Measurements from ENCODE around the gene GHR. TPM values are rescaled to one million over a fixed set of nuclear protein-coding genes. Genes with fewer than 3 reads are reported as not detected.
"Not testable (repeated sequence)": the region's sequence is repeated elsewhere in the genome, so short reads cannot be mapped to it uniquely, and the experiment has no call there.

Gene GHR
- total RNA-seq, 1 experiment from 2014 or later, result 0.05 TPM

DNA sequence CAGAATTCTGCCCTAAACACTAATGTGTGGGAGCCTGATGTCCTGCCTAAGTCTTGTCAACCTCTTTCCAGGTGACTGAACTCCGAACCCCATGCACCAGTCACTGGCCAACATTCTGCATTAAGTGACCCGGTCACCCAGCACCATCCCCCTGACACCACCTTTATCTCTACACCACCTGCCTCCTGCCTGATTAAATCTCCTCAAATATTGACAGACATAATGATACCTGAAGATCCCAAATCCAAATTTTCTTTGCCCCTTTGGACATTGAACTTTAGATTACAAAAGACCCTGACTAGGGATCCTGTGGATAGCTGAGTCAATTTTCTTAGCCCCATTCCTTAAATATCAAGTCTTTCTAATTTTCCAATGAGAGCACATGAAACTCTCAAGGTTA lies 150.1 kb downstream of the GHR start:
- Histone ChIP-seq H3K36me3 (no peaks in the 10 kb centered on the region), H3K9me3 (replicated peaks) (no peaks in the 10 kb centered on the region), H3K27me3 (replicated peaks) (no peaks in the 10 kb centered on the region), H3K4me3 (no peak overlapping the region), H3K27ac (no peak overlapping the region), H3K4me1 (replicated peaks) (no peaks in the 10 kb centered on the region)
- no peak for DNase-seq (ENCODE audit: low read depth in 1 of 2, low spot score in 2 of 2)

DNA sequence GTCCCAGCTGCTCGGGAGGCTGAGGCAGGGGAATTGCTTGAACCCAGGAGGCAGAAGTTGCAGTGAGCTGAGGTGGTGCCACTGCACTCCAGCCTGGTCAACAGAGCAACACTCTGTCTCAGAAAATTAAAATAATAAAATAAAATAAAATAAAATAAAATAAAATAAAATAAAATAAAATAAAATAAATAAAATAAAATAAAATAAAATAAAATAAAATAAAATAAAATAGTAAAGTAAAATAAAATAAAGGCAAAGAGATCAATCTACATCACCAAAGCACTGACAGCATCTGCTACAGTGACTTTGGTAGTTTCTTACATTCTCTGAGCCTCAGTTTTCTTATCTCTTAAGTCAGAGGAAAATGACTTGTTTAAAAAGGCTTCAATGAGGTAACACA lies 152.7 kb downstream of the GHR start:
- not testable (repeated sequence) for H3K27ac ChIP-seq; H3K27me3 ChIP-seq (replicated peaks); H3K4me3 ChIP-seq; H3K9me3 ChIP-seq (replicated peaks); DNase-seq (ENCODE audit: low read depth in 1 of 2, low spot score in 2 of 2); H3K36me3 ChIP-seq; H3K4me1 ChIP-seq (replicated peaks)

GRCh38 chr5:42578901-42579300 lies 155.7 kb downstream of the GHR start:
- DNase-seq (ENCODE audit: low read depth in 1 of 2, low spot score in 2 of 2); H3K9me3 ChIP-seq (replicated peaks); H3K27me3 ChIP-seq (replicated peaks); H3K4me3 ChIP-seq; H3K4me1 ChIP-seq (replicated peaks); H3K36me3 ChIP-seq; H3K27ac ChIP-seq: not testable (repeated sequence)

DNA sequence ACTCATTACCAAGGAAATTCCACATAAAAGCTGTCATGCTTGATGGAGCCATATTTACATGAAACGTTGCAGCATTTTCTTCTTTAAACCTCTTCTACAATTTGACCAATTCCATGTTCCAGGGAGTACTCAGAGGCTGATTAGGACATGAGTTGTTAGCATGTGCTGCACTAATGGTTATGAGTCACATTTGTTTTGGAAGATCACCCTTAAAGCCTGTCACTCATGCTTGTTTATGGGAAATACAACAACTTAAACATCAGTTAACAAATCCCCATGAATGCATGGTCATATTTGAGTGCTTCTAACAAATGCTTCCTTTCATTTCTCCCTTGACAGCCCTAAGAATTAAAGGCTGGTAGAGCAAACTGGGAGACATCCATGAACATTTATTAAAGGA lies 156.1 kb downstream of the GHR start:
- Histone ChIP-seq H3K4me3 (no peak overlapping the region), H3K9me3 (replicated peaks) (no peaks in the 10 kb centered on the region; the same call in 1 of the 2 replicates), H3K27me3 (replicated peaks) (no peaks in the 10 kb centered on the region), H3K36me3 (no peaks in the 10 kb centered on the region), H3K27ac (no peak overlapping the region), H3K4me1 (replicated peaks) (no peaks in the 10 kb centered on the region)
- DNase-seq (ENCODE audit: low read depth in 1 of 2, low spot score in 2 of 2), result no peak

GRCh38 chr5:42581845-42582244 lies 158.6 kb downstream of the GHR start:
- no peak overlapping the region for H3K27ac ChIP-seq
- no peaks in the 10 kb centered on the region for H3K36me3 ChIP-seq
- H3K4me1 ChIP-seq (replicated peaks), result no peaks in the 10 kb centered on the region
- no peak for DNase-seq (ENCODE audit: low read depth in 1 of 2, low spot score in 2 of 2)
- H3K9me3 ChIP-seq (replicated peaks), result no peaks in the 10 kb centered on the region; the same call in 1 of the 2 replicates
- H3K27me3 ChIP-seq (replicated peaks), result no peaks in the 10 kb centered on the region
- H3K4me3 ChIP-seq, result no peak overlapping the region

- no peaks in the 10 kb centered on the region for H3K27me3 ChIP-seq (replicated peaks)
- H3K4me3 ChIP-seq, result no peak overlapping the region
- no peaks in the 10 kb centered on the region for H3K36me3 ChIP-seq
- no peaks in the 10 kb centered on the region; the same call in 1 of the 2 replicates for H3K9me3 ChIP-seq (replicated peaks)
- no peaks in the 10 kb centered on the region for H3K4me1 ChIP-seq (replicated peaks)
- H3K27ac ChIP-seq, result no peak overlapping the region
- no peak for DNase-seq (ENCODE audit: low read depth in 1 of 2, low spot score in 2 of 2)
These were observed 159.5 kb downstream of the GHR start for GRCh38 chr5:42582723-42583122.

DNA sequence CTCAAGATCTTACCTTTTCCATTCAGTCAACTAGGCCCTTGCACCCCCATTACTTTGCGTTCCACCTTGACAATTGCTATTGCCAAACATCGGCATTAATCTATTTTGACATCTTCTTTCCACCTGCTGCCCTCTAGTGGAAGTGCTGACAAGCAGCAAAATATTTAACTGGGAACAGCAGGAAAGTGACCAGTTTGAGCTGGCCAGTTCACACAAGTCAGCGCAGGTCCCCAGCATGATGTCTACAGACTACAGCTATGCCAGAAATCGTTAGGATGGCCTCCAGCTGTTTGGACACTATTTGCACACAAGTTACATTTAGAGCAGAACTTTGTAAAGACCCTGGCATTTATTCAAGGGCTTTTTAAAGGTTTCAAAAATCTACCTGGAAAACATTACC lies 160.1 kb downstream of the GHR start:
- peak; percentile 19 to 41 for DNase-seq (ENCODE audit: low read depth in 1 of 2, low spot score in 2 of 2)
- Histone ChIP-seq H3K27me3 (replicated peaks) (no peaks in the 10 kb centered on the region), H3K9me3 (replicated peaks) (no peaks in the 10 kb centered on the region; the same call in 1 of the 2 replicates)

DNA sequence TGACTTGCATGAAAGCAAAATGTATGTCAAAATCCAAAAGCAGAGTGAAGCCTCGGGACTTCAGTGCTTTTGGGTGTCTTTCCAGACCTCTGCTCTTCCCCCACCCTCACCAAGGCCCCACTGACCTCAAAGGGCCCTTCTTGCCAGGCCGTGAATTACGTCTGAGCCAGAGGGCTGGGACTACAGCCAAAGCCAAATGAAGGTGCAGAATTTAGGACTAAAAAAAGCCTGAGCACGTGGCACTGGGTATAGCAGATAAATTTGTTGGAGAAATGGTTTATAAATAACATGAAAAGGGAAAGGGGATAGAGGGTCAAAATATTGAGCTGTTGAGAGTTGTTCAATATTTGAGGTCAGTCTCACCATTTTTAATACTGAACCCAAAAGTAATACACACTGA lies 163.4 kb downstream of the GHR start:
- Histone ChIP-seq H3K27me3 (replicated peaks) (no peaks in the 10 kb centered on the region), H3K4me3 (no peak overlapping the region), H3K36me3 (no peaks in the 10 kb centered on the region), H3K9me3 (replicated peaks) (no peaks in the 10 kb centered on the region; the same call in 1 of the 2 replicates), H3K27ac (no peak overlapping the region), H3K4me1 (replicated peaks) (no peaks in the 10 kb centered on the region)
- no peak for DNase-seq (ENCODE audit: low read depth in 1 of 2, low spot score in 2 of 2)

More for the DNA sequence above, 160.1 kb downstream of the GHR start:
- no peaks in the 10 kb centered on the region for H3K36me3 ChIP-seq
- no peaks in the 10 kb centered on the region for H3K4me1 ChIP-seq (replicated peaks)
- no peak overlapping the region for H3K4me3 ChIP-seq
- no peak overlapping the region for H3K27ac ChIP-seq

DNA sequence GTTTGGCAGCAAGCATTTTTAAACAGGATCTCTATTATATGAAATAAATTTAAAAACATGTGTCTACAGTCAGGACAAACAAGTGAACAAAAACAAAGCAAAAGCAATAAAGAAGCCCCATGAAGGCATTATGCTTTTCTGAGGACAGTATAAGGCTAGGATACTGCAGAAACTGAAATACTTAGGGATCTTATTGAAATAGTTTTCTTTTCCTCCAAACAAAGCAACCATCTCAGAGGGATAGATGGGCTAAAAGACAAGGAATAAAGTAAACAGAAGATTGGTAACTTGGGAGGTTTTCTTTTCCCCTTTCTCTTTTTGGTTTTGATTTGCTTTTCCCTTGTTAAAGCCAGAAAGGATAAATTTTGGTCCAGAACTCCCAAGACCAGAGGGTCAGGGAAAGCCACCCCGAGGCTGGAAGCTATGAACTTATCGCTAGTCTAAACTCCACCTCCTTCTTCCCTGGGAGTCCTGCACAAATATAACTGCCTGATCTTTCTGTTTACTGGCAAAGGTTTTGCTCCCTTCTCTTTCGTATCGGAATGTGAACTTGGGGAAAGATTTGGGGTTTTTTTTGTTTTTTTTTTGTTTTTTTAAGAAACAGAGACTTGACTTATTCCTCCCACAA lies 164.0 kb downstream of the GHR start:
- H3K4me1 ChIP-seq (replicated peaks), result no peaks in the 10 kb centered on the region
- H3K27ac ChIP-seq, result no peak overlapping the region
- no peak overlapping the region for H3K4me3 ChIP-seq
- H3K36me3 ChIP-seq, result no peaks in the 10 kb centered on the region
- no peak for DNase-seq (ENCODE audit: low read depth in 1 of 2, low spot score in 2 of 2)
- no peaks in the 10 kb centered on the region for H3K27me3 ChIP-seq (replicated peaks)
- H3K9me3 ChIP-seq (replicated peaks), result no peaks in the 10 kb centered on the region; the same call in 1 of the 2 replicates

- Histone ChIP-seq H3K9me3 (replicated peaks) (no peaks in the 10 kb centered on the region), H3K27me3 (replicated peaks) (no peaks in the 10 kb centered on the region), H3K36me3 (no peaks in the 10 kb centered on the region), H3K27ac (no peak overlapping the region), H3K4me3 (no peak overlapping the region), H3K4me1 (replicated peaks) (no peaks in the 10 kb centered on the region)
- no peak for DNase-seq (ENCODE audit: low read depth in 1 of 2, low spot score in 2 of 2)
These were observed 167.3 kb downstream of the GHR start for GRCh38 chr5:42590566-42590965.

DNA sequence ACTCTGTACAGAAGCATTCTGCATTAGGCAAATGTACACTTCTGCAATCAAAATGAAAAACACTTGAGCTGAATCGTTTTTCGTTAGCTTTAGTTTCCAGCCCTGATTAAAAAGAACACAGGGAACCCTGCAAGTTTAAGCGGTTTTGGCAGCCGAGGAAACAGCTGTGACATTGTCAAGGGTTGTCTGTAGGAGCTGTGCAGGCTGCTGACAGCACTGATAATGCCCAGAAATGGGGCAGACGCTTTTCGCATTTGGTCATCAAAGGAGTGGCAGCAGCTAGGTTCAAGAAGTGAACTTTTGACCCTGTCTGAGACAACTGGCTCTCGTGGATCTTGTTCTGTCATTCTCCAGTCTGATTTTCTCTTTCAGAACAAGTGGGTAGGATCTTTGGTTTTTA lies 167.8 kb downstream of the GHR start:
- no peaks in the 10 kb centered on the region for H3K27me3 ChIP-seq (replicated peaks)
- no peaks in the 10 kb centered on the region for H3K36me3 ChIP-seq
- H3K4me1 ChIP-seq (replicated peaks), result no peaks in the 10 kb centered on the region
- no peak overlapping the region for H3K4me3 ChIP-seq
- no peaks in the 10 kb centered on the region for H3K9me3 ChIP-seq (replicated peaks)
- H3K27ac ChIP-seq, result no peak overlapping the region
- DNase-seq (ENCODE audit: low read depth in 1 of 2, low spot score in 2 of 2), result no peak

GRCh38 chr5:42592401-42593140 lies 169.3 kb downstream of the GHR start:
- Histone ChIP-seq H3K27ac (no peak overlapping the region), H3K4me3 (no peak overlapping the region), H3K27me3 (replicated peaks) (no peaks in the 10 kb centered on the region), H3K36me3 (no peaks in the 10 kb centered on the region), H3K4me1 (replicated peaks) (no peaks in the 10 kb centered on the region), H3K9me3 (replicated peaks) (no peaks in the 10 kb centered on the region)
- no peak for DNase-seq (ENCODE audit: low read depth in 1 of 2, low spot score in 2 of 2)

- no peak for DNase-seq (ENCODE audit: low read depth in 1 of 2, low spot score in 2 of 2)
- Histone ChIP-seq H3K9me3 (replicated peaks) (no peaks in the 10 kb centered on the region), H3K36me3 (no peaks in the 10 kb centered on the region), H3K4me1 (replicated peaks) (no peaks in the 10 kb centered on the region), H3K27ac (no peak overlapping the region), H3K27me3 (replicated peaks) (no peaks in the 10 kb centered on the region), H3K4me3 (no peak overlapping the region)
These were observed 170.4 kb downstream of the GHR start for GRCh38 chr5:42593591-42593990.

GRCh38 chr5:42595597-42595996 lies 172.4 kb downstream of the GHR start:
- no peak overlapping the region for H3K4me3 ChIP-seq
- no peaks in the 10 kb centered on the region for H3K9me3 ChIP-seq (replicated peaks)
- no peak for DNase-seq (ENCODE audit: low read depth in 1 of 2, low spot score in 2 of 2)
- H3K27me3 ChIP-seq (replicated peaks), result no peaks in the 10 kb centered on the region
- H3K4me1 ChIP-seq (replicated peaks), result no peaks in the 10 kb centered on the region
- H3K36me3 ChIP-seq, result no peaks in the 10 kb centered on the region
- H3K27ac ChIP-seq, result no peak overlapping the region
